Occipital lobe (tissue), 2 donors: ENCODE results near the gene FHIT. TPM values are rescaled to one million over a fixed set of nuclear protein-coding genes. Genes with fewer than 3 reads are reported as not detected.

Source experiments
- DNase-seq: peaks from one replicate; lab custom pipeline; 2025; lab: John Stamatoyannopoulos, UW
- total RNA-seq: library from RNA; depleted of rRNA; stranded (reverse); fragments of >200 nt; gene quantifications from one replicate; pipeline ENCODE4 v1.2.3, GENCODE V29; 2014

Gene FHIT
- total RNA-seq, 1 donor from 2014 or later: 3.6 TPM

GRCh38 chr3:60131618-60132017 is 1119.6 kb downstream of the FHIT start:
- DNase-seq: no peak

DNA sequence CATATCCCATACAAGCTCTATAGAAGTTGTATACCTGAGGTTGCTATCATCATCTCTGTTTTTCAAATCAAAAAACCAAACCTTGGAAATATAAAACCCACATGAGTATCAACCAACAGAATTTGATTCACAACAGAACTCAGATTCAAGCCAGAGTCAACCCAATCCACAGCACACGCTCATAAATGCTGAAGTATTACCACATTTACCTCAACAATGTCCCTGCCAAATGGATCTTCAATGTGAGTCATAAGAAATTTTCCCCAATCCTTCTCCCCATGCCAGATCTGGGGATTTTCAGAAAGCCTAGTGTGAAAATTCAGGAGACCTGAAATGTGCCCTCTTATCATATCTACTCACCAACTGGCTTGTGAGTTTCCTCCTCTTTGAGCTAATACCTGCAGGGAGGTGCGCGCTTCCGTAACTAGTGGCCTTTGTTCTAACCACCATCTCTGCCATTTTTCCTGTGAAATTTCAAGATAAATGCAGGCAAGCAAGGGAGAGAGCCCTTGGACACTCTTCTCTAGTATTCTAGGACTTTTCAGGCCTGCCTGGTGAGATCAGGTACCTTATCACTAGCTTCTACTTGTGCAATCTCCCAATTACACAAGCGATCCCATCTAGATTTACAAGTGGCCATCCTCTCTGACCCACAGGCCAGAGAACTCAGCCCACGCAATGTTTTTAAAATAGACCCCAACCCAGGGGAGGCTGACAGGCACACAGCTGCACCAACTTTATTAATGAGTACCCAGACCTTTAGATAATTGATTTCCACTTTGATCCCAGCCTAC is 1124.5 kb downstream of the FHIT start:
- no peak for DNase-seq

- no peak for DNase-seq
Observed at GRCh38 chr3:60125686-60126085, 1125.6 kb downstream of the FHIT start.

DNA sequence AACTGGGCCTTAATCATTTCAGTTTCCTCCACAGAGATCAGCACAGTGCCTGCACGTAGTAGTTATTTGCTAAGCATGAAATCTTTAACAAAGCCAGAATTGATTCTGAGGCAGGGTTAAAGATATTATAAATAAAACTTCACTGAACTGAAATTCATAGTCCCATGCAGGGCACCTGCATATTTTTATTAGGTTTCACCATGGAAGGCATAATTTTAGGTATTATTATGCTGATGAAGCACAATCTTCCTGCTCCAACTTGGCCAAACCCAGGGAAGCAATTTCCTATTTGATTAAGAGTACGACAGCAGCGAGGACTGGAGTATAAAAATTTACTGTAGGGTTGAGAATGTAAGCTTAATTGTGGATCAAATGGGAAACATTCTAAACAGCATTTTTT is 1131.0 kb downstream of the FHIT start:
- DNase-seq: no peak

GRCh38 chr3:60114191-60114590 is 1137.1 kb downstream of the FHIT start:
- DNase-seq: no peak

GRCh38 chr3:60107275-60107674 is 1144.0 kb downstream of the FHIT start:
- DNase-seq: no peak

- no peak for DNase-seq
Observed at GRCh38 chr3:60102154-60102553, 1149.1 kb downstream of the FHIT start.

GRCh38 chr3:60101621-60102020 is 1149.6 kb downstream of the FHIT start:
- no peak for DNase-seq

GRCh38 chr3:60096403-60096802 is 1154.8 kb downstream of the FHIT start:
- DNase-seq: no peak

DNA sequence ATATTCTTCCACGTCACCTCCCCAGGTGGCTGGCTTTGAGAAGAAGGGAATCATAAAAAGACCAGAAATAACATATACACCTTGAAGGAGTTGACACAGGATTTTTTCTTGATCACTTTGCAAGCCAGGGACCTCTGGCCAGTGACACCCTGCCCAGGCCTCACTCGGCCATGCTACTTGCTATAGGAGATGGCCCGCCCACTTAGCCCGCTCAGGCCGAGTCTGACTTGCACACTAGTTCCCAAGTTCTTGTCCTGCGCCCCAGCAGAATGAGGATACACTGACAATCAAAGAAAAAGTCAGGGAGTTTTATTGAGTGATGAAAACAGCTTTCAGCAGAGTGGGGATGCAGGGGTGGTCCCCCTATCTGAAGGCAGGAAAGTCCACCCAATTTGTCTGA is 1155.3 kb downstream of the FHIT start:
- DNase-seq: no peak

GRCh38 chr3:60095516-60095915 is 1155.7 kb downstream of the FHIT start:
- DNase-seq: no peak

DNA sequence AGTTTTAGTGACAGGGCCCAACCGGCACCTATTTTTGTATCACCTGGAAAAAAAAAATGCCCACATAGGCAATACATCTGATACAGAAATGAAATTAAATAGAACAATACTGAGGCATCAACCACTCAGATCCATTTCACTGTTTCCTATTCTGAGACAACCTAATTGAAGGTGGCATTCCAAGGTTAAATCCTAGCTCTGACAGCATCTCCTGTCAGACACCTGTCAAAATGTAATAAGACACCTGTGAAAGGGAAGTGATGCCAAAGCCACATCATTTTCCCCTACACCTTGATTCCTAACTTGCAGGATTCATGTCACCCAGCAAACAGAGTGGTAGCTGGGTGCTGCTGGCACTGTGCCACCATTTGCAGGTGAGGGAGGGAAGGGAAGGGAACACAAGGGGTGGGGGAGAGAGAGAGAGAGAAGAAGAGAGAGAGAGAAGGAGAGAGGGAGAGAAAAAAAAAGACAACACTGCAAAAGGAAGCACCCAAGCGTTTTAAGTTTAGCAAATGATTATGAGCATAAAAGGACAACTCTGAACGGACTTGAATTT is 1156.8 kb downstream of the FHIT start:
- no peak for DNase-seq

- no peak for DNase-seq
Observed at GRCh38 chr3:60090548-60090947, 1160.7 kb downstream of the FHIT start.

- no peak for DNase-seq
Observed at GRCh38 chr3:60086811-60087210, 1164.4 kb downstream of the FHIT start.

DNA sequence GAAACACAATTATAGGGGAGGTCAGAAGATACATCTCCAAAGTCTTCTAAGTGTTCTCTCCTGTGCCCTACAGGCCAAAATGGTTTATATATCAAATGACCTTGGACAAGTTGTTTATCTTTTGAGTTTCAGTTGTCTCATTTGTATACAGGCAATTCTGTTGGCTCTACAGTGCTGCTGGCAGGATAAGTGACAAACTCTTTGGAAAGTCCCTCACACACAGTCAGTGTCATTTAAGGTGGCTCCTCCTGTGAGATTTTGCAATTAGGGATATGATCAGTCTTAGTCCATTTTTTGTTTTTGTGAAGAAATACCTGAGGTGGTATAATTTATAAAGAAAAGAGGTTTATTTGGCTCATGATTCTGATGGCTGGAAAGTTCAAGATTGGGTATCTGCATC is 1165.6 kb downstream of the FHIT start:
- DNase-seq: no peak

GRCh38 chr3:60081381-60082095 is 1169.7 kb downstream of the FHIT start:
- no peak for DNase-seq

DNA sequence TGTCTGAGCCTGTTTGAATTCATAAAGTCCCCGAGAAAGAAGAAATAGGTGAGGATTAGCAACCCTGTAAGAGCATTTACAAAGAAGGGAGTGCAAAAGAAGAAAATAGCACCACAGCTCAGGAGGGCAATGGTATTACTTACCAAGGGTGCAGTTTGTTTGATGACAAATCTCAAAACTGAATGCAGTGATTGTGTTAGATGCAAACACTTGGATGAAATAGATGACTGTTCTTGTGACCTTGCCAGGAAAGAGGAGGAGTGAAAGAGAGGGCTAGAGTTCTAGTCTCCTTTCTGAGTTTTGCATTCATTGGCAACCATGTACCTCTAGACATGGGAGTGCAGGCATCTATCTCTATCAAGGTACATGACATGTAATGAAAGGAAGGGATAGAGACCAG is 1170.6 kb downstream of the FHIT start:
- no peak for DNase-seq

GRCh38 chr3:60079076-60079475 is 1172.2 kb downstream of the FHIT start:
- no peak for DNase-seq

DNA sequence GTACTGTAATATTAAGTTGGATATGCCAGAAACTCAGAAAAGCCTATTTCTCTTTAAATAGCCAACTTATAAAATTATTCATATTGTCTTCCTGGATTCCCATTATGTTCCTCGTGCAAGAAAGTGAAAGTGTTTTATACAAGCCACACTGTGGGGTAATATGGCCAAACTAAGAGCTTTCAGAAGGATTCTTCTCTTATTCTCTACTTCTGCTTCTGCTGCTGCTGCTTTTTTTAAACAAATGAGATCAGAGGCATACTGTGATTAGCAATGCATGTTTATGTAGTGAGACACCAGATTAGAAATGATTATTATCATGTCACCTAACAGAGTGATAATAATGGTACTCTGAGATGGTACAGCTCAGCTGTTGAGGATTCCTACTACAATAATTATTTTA is 1174.9 kb downstream of the FHIT start:
- no peak for DNase-seq

GRCh38 chr3:60073942-60074341 is 1177.3 kb downstream of the FHIT start:
- no peak for DNase-seq

- no peak for DNase-seq
Observed at GRCh38 chr3:60073228-60073627, 1178.0 kb downstream of the FHIT start.

DNA sequence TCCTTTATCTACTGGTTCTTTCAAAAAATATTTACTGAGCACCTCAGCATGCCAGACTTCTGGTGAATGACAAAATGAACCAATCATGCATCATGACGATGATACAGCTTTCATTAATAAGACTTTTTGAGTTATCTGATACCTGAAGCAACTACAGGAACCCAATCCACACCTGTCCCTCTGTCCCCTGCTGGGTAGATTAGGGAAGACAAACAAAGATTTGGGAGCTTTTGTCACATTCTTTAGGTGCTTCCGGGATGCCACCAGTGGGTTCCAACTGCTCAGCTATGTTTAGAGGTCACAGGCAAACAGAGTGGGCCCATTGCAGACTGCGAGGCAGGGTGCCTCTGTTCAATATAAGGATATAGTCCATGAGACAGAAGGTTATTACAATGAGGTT is 1180.9 kb downstream of the FHIT start:
- no peak for DNase-seq
